DOHH2 (cell line): ENCODE measurements around the gene MLXIP.

Experiments
- CTCF ChIP-seq: fragments of 200-600 bp; sonication (generic); IDR thresholded peaks from one replicate; pipeline ENCODE4 v1.5.1; 2014; ENCODE audit warnings: antibody characterized with exemption, mild to moderate bottlenecking, low read depth, low read length; ENCODE audit not compliant: poor library complexity, severe bottlenecking
- EZH2phosphoT487 ChIP-seq: fragments of 200-600 bp; sonication (generic); IDR thresholded peaks from 2 replicates; pipeline ENCODE4 v1.6.1; 2017; ENCODE audit warnings: borderline replicate concordance, mild to moderate bottlenecking, antibody characterized with exemption, low read length, moderate library complexity, mixed read lengths

GRCh38 chr12:122192441-122192840, 113.9 kb downstream of the MLXIP start:
- TF ChIP-seq CTCF (no peak), EZH2phosphoT487 (no peak)
